ENCODE data around the gene GBP4.

The GBP4 gene

DNA sequence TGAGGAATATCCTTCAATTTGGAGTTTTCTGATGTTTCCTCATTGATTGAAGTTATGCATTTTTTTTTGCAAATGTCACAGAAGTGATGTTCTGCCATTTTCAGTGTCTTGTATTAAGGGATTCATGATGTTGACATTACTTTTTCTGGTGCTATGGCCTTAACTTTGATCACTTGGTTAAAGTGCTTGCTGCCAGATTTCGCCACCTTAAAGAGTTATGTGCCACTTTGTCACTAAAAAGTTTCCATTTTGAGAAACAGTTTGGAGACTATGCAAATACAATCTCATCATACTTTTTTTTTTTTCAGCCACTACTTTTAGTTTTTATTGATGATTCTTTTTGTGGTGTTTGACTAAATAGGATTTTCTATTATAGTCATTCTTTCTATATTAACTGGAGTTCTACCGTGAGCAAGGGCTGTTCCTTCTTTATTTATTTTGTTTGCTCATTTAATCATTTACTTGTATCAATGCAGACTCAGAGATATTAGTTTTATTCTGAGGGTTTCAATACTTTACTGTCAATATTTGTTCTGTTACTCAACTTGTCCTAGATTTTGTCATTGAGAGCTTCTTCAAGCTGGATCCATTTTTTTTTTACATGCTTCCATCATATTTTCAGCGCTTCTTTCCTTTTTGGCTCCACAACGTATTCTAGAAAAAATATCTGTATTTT is 26.1 kb downstream of the GBP4 start:
- Histone ChIP-seq H3K4me1 (ENCODE audit: control insufficient read depth in 2 of 2, insufficient read depth in 2 of 2, low read length in 2 of 2) (no peaks in the 10 kb centered on the region), H3K36me3 (ENCODE audit: control insufficient read depth in 2 of 2, insufficient read depth in 2 of 2, low read length in 2 of 2) (no peaks in the 10 kb centered on the region), H3K27ac (ENCODE audit: low read depth in 2 of 2, low read length in 2 of 2) (no peak overlapping the region), H3K4me3 (ENCODE audit: low read length in 2 of 2) (no peak overlapping the region), H3K9me3 (ENCODE audit: control insufficient read depth in 2 of 2, low read length in 2 of 2) (no peaks in the 10 kb centered on the region), H3K9ac (ENCODE audit: low read depth in 1 of 2, low read length in 2 of 2) (no peak overlapping the region), H3K27me3 (ENCODE audit: control insufficient read depth in 2 of 2, insufficient read depth in 2 of 2, low read length in 2 of 2) (no peaks in the 10 kb centered on the region)

DNA sequence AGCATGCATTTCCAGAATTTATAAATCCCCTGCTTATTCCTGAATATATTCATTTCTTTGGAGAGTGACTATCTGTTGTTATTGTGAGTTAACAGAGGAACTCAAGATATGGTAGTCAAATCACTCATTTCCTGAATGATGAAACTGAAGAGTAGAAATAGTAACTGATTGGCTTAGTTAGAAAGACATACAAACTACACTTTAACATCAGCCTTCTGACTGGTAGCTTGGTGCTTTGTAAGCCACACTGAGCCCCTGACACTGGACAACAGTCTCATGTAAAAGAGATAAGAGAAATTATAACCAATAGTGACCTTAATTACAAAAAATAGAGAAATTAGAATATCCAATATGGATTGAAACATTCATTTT is 27.7 kb downstream of the GBP4 start:
- Histone ChIP-seq H3K4me1 (ENCODE audit: control insufficient read depth in 2 of 2, insufficient read depth in 2 of 2, low read length in 2 of 2) (no peaks in the 10 kb centered on the region), H3K36me3 (ENCODE audit: control insufficient read depth in 2 of 2, insufficient read depth in 2 of 2, low read length in 2 of 2) (no peaks in the 10 kb centered on the region), H3K9ac (ENCODE audit: low read depth in 1 of 2, low read length in 2 of 2) (no peak overlapping the region), H3K9me3 (ENCODE audit: control insufficient read depth in 2 of 2, low read length in 2 of 2) (no peaks in the 10 kb centered on the region), H3K27ac (ENCODE audit: low read depth in 2 of 2, low read length in 2 of 2) (no peak overlapping the region), H3K4me3 (ENCODE audit: low read length in 2 of 2) (no peak overlapping the region), H3K27me3 (ENCODE audit: control insufficient read depth in 2 of 2, insufficient read depth in 2 of 2, low read length in 2 of 2) (no peaks in the 10 kb centered on the region)

DNA sequence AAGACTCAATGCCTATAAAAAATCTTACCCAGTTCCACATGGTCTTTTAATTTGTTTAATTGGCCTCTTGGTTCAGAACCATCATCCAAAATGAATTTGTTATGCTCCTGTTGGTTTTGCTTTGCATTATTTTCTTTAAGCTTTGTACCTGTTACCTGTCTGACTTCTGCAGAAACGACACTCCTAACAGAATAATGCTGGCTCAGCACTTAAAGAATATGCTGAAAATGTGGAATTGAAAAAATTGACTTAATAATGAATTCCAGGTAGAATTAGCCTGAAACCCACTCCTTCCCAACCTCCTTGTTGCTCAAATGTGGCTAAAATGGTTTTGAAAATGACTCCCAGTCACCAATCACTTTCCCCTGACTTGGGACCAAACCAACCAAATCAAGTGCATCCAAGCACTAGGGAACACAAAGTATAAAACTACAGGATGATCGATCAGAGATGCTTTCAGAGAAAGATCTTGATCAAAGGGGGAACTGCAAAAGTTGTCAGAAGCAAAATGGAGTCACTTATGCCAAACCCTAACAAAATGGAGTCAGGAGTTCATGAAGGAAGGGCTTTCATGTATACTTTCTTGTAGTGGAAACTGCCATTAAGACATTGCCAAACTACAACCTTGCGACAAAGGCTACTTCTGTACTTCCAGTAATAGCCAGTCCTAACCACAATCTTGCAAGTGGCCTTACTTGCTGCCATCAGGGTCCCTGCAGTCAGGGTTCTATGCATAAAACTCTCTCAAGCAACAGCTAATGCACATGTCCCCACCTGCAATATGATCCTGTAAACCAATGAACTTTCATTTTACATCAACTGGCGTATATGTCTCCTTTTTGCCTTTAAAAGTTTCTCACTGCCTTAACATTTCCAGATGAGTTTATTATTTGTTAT is 28.3 kb downstream of the GBP4 start:
- H3K4me1 ChIP-seq (ENCODE audit: control insufficient read depth in 2 of 2, insufficient read depth in 2 of 2, low read length in 2 of 2): no peaks in the 10 kb centered on the region
- H3K9me3 ChIP-seq (ENCODE audit: control insufficient read depth in 2 of 2, low read length in 2 of 2): no peaks in the 10 kb centered on the region
- H3K9ac ChIP-seq (ENCODE audit: low read depth in 1 of 2, low read length in 2 of 2): no peak overlapping the region
- no peak overlapping the region for H3K4me3 ChIP-seq (ENCODE audit: low read length in 2 of 2)
- no peak overlapping the region for H3K27ac ChIP-seq (ENCODE audit: low read depth in 2 of 2, low read length in 2 of 2)
- no peaks in the 10 kb centered on the region for H3K36me3 ChIP-seq (ENCODE audit: control insufficient read depth in 2 of 2, insufficient read depth in 2 of 2, low read length in 2 of 2)
- H3K27me3 ChIP-seq (ENCODE audit: control insufficient read depth in 2 of 2, insufficient read depth in 2 of 2, low read length in 2 of 2): no peaks in the 10 kb centered on the region

DNA sequence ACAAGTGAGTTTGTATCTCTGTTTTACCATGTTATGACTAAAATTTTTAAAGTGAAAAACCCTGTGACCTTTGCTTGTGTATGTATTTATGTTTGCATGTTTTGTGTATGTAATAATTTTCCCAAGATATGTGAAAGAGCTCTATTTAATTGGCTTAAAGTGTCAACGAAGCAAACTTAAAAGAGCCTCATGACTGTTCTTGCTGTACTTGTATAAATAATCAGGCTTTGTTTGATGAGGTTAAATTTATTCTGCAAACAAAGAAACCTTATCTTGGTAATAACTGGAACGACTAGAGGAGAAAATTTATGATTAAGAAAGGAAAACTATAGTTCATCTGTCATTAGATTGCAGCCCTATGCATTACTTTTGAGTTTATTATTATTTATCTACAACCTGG is 29.6 kb downstream of the GBP4 start:
- no peaks in the 10 kb centered on the region for H3K36me3 ChIP-seq (ENCODE audit: control insufficient read depth in 2 of 2, insufficient read depth in 2 of 2, low read length in 2 of 2)
- no peak overlapping the region for H3K9ac ChIP-seq (ENCODE audit: low read depth in 1 of 2, low read length in 2 of 2)
- no peak overlapping the region for H3K27ac ChIP-seq (ENCODE audit: low read depth in 2 of 2, low read length in 2 of 2)
- no peaks in the 10 kb centered on the region for H3K4me1 ChIP-seq (ENCODE audit: control insufficient read depth in 2 of 2, insufficient read depth in 2 of 2, low read length in 2 of 2)
- H3K27me3 ChIP-seq (ENCODE audit: control insufficient read depth in 2 of 2, insufficient read depth in 2 of 2, low read length in 2 of 2): no peaks in the 10 kb centered on the region
- H3K9me3 ChIP-seq (ENCODE audit: control insufficient read depth in 2 of 2, low read length in 2 of 2): no peaks in the 10 kb centered on the region
- H3K4me3 ChIP-seq (ENCODE audit: low read length in 2 of 2): no peak overlapping the region

DNA sequence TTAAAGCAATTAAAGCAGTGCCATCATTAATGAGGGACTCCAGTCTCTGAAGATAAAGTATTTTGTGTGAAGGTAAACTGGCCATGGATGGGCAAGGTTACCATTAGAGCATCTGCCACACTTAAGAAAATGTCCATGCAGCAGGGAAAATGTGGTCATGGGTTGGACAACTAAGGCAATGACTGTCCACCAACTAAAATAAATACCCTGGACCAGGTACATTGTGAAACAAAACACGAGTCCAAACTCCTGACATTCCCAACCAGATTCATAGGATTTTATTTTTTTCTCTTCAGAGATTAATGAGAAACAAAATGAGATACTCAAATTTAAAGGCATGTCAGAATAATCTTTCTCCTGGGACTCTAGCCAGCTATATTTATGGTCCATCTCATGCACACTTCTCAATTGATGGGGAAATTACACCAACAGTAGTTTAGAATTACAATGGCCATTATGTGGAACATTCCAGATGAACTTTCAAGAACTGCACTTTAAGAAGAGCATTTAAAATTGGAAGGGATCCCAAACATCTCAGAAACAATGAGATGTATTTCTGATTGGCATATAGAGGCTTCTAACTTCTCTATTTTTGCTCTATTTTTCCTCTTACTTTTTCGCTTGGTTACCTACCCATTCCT is 31.0 kb downstream of the GBP4 start:
- no peak overlapping the region for H3K27ac ChIP-seq (ENCODE audit: low read depth in 2 of 2, low read length in 2 of 2)
- H3K9me3 ChIP-seq (ENCODE audit: control insufficient read depth in 2 of 2, low read length in 2 of 2): no peaks in the 10 kb centered on the region
- H3K9ac ChIP-seq (ENCODE audit: low read depth in 1 of 2, low read length in 2 of 2): no peak overlapping the region
- no peaks in the 10 kb centered on the region for H3K27me3 ChIP-seq (ENCODE audit: control insufficient read depth in 2 of 2, insufficient read depth in 2 of 2, low read length in 2 of 2)
- H3K4me3 ChIP-seq (ENCODE audit: low read length in 2 of 2): no peak overlapping the region
- no peaks in the 10 kb centered on the region for H3K4me1 ChIP-seq (ENCODE audit: control insufficient read depth in 2 of 2, insufficient read depth in 2 of 2, low read length in 2 of 2)
- H3K36me3 ChIP-seq (ENCODE audit: control insufficient read depth in 2 of 2, insufficient read depth in 2 of 2, low read length in 2 of 2): no peaks in the 10 kb centered on the region

DNA sequence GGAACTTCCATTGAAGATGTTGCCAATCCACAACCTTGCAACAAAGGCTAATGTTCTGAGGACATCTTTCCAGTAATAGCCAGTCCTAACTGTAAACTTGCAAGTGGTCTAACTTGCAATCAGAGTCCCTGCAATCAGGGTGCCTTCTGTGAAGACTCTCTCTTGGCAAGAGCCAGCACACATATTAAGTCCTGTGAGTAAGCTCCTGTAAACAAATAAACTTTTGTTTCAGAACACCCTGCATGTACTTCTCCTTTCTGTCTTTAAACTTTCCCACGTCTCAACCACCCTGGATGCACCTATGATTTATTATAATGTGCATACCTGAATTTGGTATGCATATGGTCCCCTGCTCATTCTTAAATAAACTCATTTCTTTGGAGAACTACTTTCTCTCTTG is 32.0 kb downstream of the GBP4 start:
- no peaks in the 10 kb centered on the region for H3K4me1 ChIP-seq (ENCODE audit: control insufficient read depth in 2 of 2, insufficient read depth in 2 of 2, low read length in 2 of 2)
- H3K9ac ChIP-seq (ENCODE audit: low read depth in 1 of 2, low read length in 2 of 2): no peak overlapping the region
- H3K27me3 ChIP-seq (ENCODE audit: control insufficient read depth in 2 of 2, insufficient read depth in 2 of 2, low read length in 2 of 2): no peaks in the 10 kb centered on the region
- no peaks in the 10 kb centered on the region for H3K9me3 ChIP-seq (ENCODE audit: control insufficient read depth in 2 of 2, low read length in 2 of 2)
- H3K27ac ChIP-seq (ENCODE audit: low read depth in 2 of 2, low read length in 2 of 2): no peak overlapping the region
- no peaks in the 10 kb centered on the region for H3K36me3 ChIP-seq (ENCODE audit: control insufficient read depth in 2 of 2, insufficient read depth in 2 of 2, low read length in 2 of 2)
- H3K4me3 ChIP-seq (ENCODE audit: low read length in 2 of 2): no peak overlapping the region

DNA sequence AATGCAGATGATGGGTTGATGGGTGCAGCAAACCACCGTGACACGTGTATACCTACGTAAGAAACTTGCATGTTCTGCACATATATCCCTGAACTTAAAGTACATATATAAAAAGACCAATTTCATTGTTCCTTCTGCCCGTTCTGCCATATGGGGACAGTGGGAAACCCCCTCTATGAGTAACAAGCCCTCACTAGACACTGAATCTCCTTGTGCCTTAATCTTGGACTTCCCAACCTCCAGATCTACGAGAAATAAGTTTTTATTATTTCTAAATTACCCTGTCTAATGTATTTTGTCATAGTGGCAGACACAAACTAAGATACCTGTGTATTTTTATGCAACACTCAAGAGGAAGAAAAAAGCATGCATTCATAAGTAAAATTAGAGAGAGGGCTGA is 32.9 kb downstream of the GBP4 start:
- no peak overlapping the region for H3K27ac ChIP-seq (ENCODE audit: low read depth in 2 of 2, low read length in 2 of 2)
- no peaks in the 10 kb centered on the region for H3K4me1 ChIP-seq (ENCODE audit: control insufficient read depth in 2 of 2, insufficient read depth in 2 of 2, low read length in 2 of 2)
- no peaks in the 10 kb centered on the region for H3K27me3 ChIP-seq (ENCODE audit: control insufficient read depth in 2 of 2, insufficient read depth in 2 of 2, low read length in 2 of 2)
- H3K4me3 ChIP-seq (ENCODE audit: low read length in 2 of 2): no peak overlapping the region
- no peaks in the 10 kb centered on the region for H3K9me3 ChIP-seq (ENCODE audit: control insufficient read depth in 2 of 2, low read length in 2 of 2)
- no peaks in the 10 kb centered on the region for H3K36me3 ChIP-seq (ENCODE audit: control insufficient read depth in 2 of 2, insufficient read depth in 2 of 2, low read length in 2 of 2)
- no peak overlapping the region for H3K9ac ChIP-seq (ENCODE audit: low read depth in 1 of 2, low read length in 2 of 2)

DNA sequence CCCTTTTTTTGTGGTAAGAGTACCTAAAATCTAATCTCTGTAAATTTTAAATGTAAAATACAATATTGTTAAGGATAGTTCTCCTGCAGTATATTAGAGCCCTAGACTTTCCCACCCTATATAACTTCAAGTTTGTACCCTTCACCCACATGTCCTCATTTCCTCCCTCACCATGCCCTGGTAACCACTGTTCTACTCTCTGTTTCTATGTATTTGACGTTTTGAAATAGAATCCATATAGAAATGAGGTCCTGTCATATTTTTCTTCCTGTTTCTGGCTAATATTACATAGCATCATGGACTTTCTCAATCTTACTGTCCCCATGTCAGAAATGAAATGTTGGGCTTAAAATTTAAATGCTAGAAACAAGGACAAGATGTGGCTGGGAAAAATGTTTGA is 47.7 kb downstream of the GBP4 start:
- Histone ChIP-seq H3K4me3 (ENCODE audit: low read length in 2 of 2) (no peak overlapping the region), H3K36me3 (ENCODE audit: control insufficient read depth in 2 of 2, insufficient read depth in 2 of 2, low read length in 2 of 2) (no peaks in the 10 kb centered on the region), H3K9ac (ENCODE audit: low read depth in 1 of 2, low read length in 2 of 2) (no peak overlapping the region)

DNA sequence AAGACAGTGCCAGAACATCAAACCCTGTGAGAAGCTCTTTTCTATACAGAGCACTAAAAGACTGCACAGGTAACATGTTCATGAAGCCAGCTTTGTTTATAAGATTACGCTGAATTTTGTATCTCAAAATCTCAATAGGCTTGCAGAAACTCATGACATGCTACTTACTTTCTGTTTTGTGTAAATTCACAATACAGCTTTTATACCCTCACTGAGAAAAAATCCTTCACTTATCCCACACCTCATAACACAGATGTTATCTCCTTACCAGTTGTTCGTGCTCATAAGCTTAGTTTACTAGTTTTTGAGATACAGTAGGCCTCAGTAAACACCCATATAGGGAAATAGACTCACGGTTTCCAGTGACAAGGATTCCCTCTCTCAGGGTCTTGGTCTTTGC is 48.8 kb downstream of the GBP4 start:
- no peak overlapping the region for H3K27ac ChIP-seq (ENCODE audit: low read depth in 2 of 2, low read length in 2 of 2)
- H3K4me3 ChIP-seq (ENCODE audit: low read length in 2 of 2): no peak overlapping the region
- H3K4me1 ChIP-seq (ENCODE audit: control insufficient read depth in 2 of 2, insufficient read depth in 2 of 2, low read length in 2 of 2): no peaks in the 10 kb centered on the region
- no peak overlapping the region for H3K9ac ChIP-seq (ENCODE audit: low read depth in 1 of 2, low read length in 2 of 2)
- H3K36me3 ChIP-seq (ENCODE audit: control insufficient read depth in 2 of 2, insufficient read depth in 2 of 2, low read length in 2 of 2): no peaks in the 10 kb centered on the region
- H3K9me3 ChIP-seq (ENCODE audit: control insufficient read depth in 2 of 2, low read length in 2 of 2): no peaks in the 10 kb centered on the region
- H3K27me3 ChIP-seq (ENCODE audit: control insufficient read depth in 2 of 2, insufficient read depth in 2 of 2, low read length in 2 of 2): no peaks in the 10 kb centered on the region

More for the DNA sequence above, 47.7 kb downstream of the GBP4 start:
- no peaks in the 10 kb centered on the region for H3K9me3 ChIP-seq (ENCODE audit: control insufficient read depth in 2 of 2, low read length in 2 of 2)
- H3K27me3 ChIP-seq (ENCODE audit: control insufficient read depth in 2 of 2, insufficient read depth in 2 of 2, low read length in 2 of 2): no peaks in the 10 kb centered on the region
- H3K4me1 ChIP-seq (ENCODE audit: control insufficient read depth in 2 of 2, insufficient read depth in 2 of 2, low read length in 2 of 2): no peaks in the 10 kb centered on the region
- no peak overlapping the region for H3K27ac ChIP-seq (ENCODE audit: low read depth in 2 of 2, low read length in 2 of 2)

DNA sequence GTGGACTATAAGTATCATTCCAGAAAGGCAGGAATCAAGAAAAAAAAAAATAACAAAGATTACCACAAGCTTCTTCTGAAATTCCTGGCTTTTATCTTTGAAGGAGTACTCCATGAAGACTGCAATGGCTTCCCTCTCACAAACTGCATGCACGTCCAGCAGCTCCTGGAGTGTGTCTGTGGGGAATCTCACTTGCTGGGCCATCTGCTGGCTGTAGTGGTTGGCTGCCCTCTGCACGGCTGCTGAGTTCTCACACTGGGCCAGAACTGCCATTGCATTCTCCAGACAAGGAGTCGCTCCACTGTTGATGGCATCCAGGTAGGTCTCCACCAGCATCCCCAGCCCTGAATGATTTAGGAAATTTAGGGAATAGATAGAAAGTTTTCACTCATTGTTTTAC is 49.5 kb downstream of the GBP4 start:
- Histone ChIP-seq H3K27me3 (ENCODE audit: control insufficient read depth in 2 of 2, insufficient read depth in 2 of 2, low read length in 2 of 2) (no peaks in the 10 kb centered on the region), H3K4me3 (ENCODE audit: low read length in 2 of 2) (no peak overlapping the region), H3K36me3 (ENCODE audit: control insufficient read depth in 2 of 2, insufficient read depth in 2 of 2, low read length in 2 of 2) (no peaks in the 10 kb centered on the region), H3K9me3 (ENCODE audit: control insufficient read depth in 2 of 2, low read length in 2 of 2) (no peaks in the 10 kb centered on the region), H3K9ac (ENCODE audit: low read depth in 1 of 2, low read length in 2 of 2) (no peak overlapping the region), H3K4me1 (ENCODE audit: control insufficient read depth in 2 of 2, insufficient read depth in 2 of 2, low read length in 2 of 2) (no peaks in the 10 kb centered on the region), H3K27ac (ENCODE audit: low read depth in 2 of 2, low read length in 2 of 2) (no peak overlapping the region)
